Inflammatory macrophage treated with lipopolysaccharide for 1 hour (primary cell): Measurements from ENCODE around the gene TACC2.
"Not testable (repeated sequence)": the region's sequence is repeated elsewhere in the genome, so short reads cannot be mapped to it uniquely, and the experiment has no call there.

Experiments used
- DNase-seq, 2 donors: peaks; one replicate each; pipeline ENCODE4 v3.0.0-alpha.2; 2020 to 2022

The TACC2 gene

GRCh38 chr10:122203180-122203579, 214.2 kb downstream of the TACC2 start:
- not testable (repeated sequence) for DNase-seq

GRCh38 chr10:122204691-122205489, 215.9 kb downstream of the TACC2 start:
- no peak for DNase-seq

- DNase-seq, result no peak
Observed at GRCh38 chr10:122206471-122207065, 217.6 kb downstream of the TACC2 start.

GRCh38 chr10:122207163-122207562, 218.2 kb downstream of the TACC2 start:
- no peak for DNase-seq

GRCh38 chr10:122207596-122207995, 218.6 kb downstream of the TACC2 start:
- DNase-seq, result no peak

- no peak for DNase-seq
Observed at GRCh38 chr10:122208571-122209430, 219.8 kb downstream of the TACC2 start.

GRCh38 chr10:122210481-122211265, 221.7 kb downstream of the TACC2 start:
- DNase-seq, result no peak

GRCh38 chr10:122213364-122213763, 224.4 kb downstream of the TACC2 start:
- DNase-seq, result no peak

- no peak for DNase-seq
Observed at GRCh38 chr10:122213766-122214165, 224.8 kb downstream of the TACC2 start.

- DNase-seq, result no peak
Observed at GRCh38 chr10:122216047-122216446, 227.1 kb downstream of the TACC2 start.

- DNase-seq, result no peak
Observed at GRCh38 chr10:122219340-122219739, 230.4 kb downstream of the TACC2 start.

GRCh38 chr10:122220736-122221135, 231.8 kb downstream of the TACC2 start:
- no peak for DNase-seq

- no peak for DNase-seq
Observed at GRCh38 chr10:122221958-122222357, 233.0 kb downstream of the TACC2 start.

- no peak for DNase-seq
Observed at GRCh38 chr10:122222638-122223037, 233.7 kb downstream of the TACC2 start.

- DNase-seq, result no peak
Observed at GRCh38 chr10:122224159-122224558, 235.2 kb downstream of the TACC2 start.

- DNase-seq, result no peak
Observed at GRCh38 chr10:122225330-122225729, 236.4 kb downstream of the TACC2 start.

GRCh38 chr10:122227754-122228153, 238.8 kb downstream of the TACC2 start:
- DNase-seq, result no peak

- no peak for DNase-seq
Observed at GRCh38 chr10:122229666-122230065, 240.7 kb downstream of the TACC2 start.

GRCh38 chr10:122230222-122230621, 241.3 kb downstream of the TACC2 start:
- no peak for DNase-seq

GRCh38 chr10:122232769-122233168, 243.8 kb downstream of the TACC2 start:
- DNase-seq, result no peak

- DNase-seq, result no peak
Observed at GRCh38 chr10:122233857-122234348, 244.9 kb downstream of the TACC2 start.

GRCh38 chr10:122234416-122234815, 245.5 kb downstream of the TACC2 start:
- DNase-seq, result no peak
